Dermis blood vessel endothelial cell (primary cell): ENCODE measurements around the gene C7orf25. TPM values are rescaled to one million over a fixed set of nuclear protein-coding genes. Genes with fewer than 3 reads are reported as not detected.
A peak's percentile ranks its signal among the peaks of the same experiment; 100 is the strongest.

Experiments
- DNase-seq: peaks from one replicate; pipeline ENCODE4 v3.0.0; 2010
- total RNA-seq: library from RNA; depleted of rRNA; stranded (reverse); fragments of >200 nt; gene quantifications from 2 replicates; pipeline ENCODE4 v1.2.3, GENCODE V29; 2014

Gene C7orf25
- total RNA-seq, 1 donor from 2014 or later: 8.0 TPM

GRCh38 chr7:42876182-42877068, 35.4 kb downstream of the C7orf25 start:
- peak; percentile 77 for DNase-seq

- no peak for DNase-seq
These were observed 42.5 kb downstream of the C7orf25 start for GRCh38 chr7:42869131-42870020.

GRCh38 chr7:42868480-42868879, 43.4 kb downstream of the C7orf25 start:
- no peak for DNase-seq

Other genes with a start within 250 kb of the C7orf25 start
- 89.8 and 134 TPM in 2 replicates for gene PSMA2, start 20.1 kb upstream of the C7orf25 start, total RNA-seq
- gene MRPL32, start 20.3 kb upstream of the C7orf25 start, total RNA-seq: 74.0 and 79.5 TPM in 2 replicates
- not detected in 2 replicates for gene HECW1, start 200.6 kb upstream of the C7orf25 start, total RNA-seq